ENCODE measurements around the gene BPIFA2.

Gene BPIFA2, protein sequence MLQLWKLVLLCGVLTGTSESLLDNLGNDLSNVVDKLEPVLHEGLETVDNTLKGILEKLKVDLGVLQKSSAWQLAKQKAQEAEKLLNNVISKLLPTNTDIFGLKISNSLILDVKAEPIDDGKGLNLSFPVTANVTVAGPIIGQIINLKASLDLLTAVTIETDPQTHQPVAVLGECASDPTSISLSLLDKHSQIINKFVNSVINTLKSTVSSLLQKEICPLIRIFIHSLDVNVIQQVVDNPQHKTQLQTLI

DNA sequence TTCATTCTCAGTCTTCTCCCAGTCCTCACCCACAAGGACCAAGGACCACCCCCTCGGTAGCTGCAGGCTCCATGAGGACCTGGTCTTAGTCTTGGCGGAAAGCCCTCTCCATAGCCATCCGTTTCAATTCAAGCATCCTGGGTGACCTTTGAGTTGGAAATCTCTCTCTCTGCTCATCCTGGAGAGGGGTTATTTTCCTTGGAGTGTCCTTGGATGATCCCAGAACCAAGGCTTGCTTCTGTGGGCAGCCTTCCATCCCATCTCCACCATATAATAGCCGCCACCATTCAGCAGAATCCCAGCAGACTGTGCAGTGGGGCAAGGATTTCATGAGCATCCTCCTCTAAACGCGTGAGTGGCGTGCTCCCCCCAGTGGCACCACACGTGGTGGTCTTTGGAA lies at the start of gene BPIFA2:
Gene BPIFA2 (plus strand): TSS at position 301 of the 400 bp plus-strand sequence. CDS start 987 bp downstream, outside the sequence.
- TF ChIP-seq, protein P1, sequence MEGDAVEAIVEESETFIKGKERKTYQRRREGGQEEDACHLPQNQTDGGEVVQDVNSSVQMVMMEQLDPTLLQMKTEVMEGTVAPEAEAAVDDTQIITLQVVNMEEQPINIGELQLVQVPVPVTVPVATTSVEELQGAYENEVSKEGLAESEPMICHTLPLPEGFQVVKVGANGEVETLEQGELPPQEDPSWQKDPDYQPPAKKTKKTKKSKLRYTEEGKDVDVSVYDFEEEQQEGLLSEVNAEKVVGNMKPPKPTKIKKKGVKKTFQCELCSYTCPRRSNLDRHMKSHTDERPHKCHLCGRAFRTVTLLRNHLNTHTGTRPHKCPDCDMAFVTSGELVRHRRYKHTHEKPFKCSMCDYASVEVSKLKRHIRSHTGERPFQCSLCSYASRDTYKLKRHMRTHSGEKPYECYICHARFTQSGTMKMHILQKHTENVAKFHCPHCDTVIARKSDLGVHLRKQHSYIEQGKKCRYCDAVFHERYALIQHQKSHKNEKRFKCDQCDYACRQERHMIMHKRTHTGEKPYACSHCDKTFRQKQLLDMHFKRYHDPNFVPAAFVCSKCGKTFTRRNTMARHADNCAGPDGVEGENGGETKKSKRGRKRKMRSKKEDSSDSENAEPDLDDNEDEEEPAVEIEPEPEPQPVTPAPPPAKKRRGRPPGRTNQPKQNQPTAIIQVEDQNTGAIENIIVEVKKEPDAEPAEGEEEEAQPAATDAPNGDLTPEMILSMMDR (IDR thresholded peaks at IDR 0.05) = no peak

DNA sequence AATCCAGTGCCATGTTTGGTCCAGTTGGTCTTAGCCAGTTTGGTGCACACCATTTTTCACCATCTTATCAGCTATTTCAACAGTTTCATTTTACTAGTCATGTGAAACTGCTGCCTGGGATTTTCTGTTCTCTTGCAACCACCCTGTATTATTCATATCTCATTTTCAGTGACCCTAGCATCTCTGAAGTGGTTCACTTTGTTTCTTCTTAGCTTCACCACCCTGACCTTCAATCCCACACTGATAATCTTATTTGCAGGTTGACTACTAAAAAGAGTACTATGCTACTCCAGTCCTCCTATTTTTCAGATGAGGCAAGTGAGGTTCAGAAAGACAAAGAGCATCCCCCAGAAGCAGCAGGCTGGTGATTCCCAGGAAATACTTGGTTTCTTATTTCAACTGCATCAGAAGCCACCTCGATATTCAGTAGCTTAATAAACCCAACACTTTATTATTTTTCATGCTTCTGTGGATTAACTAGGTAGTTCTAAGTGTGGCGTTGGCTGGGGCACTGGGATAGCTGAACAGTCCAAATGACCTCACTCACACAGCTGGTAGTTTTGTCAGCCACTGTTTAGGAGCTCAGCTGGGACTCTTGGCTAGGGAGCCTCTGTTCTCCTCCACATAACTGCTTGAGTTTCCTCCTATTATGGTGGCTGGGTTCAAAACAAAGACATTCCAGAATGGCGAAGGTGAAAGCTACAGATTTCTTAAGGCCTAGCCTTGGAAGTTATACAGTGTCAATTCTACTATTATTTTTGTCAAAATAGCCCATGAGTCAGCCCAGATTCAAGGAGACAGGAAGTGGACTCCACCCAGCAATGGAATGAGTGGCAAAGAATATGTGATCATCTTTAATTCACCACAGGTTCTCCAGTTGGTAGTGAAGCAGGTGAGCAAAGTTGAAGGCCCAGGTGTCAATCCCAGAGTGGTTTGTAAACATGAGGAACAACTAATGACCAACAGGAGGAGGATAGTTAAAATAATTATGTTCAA lies 47.9 kb upstream of the BPIFA2 start:
- TF ChIP-seq, protein P1 (IDR thresholded peaks at IDR 0.05) = no peak

DNA sequence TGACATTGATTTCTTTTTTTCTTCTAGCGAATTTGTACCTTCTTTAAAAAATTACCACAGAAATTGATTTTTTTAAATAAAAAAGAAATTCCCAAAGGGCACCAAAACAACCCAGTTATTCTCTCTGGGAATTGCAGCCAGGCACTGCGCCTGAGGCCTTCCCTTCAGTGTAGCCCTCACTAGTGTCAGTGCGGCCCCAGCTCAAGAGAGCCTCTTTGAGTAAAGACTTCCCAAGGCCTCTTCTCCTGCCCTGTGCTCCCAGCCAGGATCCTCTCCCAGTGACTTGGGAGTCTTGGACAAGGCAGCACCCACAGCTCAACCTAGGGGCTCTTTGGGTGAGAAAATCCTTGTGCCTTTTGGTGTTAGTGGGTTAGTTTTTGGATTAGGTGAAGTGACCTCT lies 47.0 kb upstream of the BPIFA2 start:
- TF ChIP-seq, protein P1 (IDR thresholded peaks at IDR 0.05) = no peak

DNA sequence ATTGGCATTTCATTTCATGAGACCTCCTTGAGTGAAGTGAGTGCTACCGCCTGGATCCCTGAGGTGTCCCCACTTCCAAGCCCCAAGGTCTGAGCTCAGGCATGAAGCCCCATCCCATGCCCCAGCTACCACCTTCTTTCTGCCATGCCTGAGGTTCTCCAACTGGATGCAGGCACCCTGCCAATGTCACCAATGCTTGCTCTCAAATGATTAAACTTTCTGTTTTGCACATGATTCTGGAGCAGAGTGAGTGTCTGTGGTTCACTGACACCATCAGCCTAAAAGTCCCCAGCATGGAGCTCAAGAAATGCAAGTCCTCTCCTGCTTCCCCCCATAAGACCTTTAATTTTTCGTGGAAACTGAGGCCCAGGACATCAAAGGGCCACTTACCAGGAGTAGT lies 43.7 kb upstream of the BPIFA2 start:
- TF ChIP-seq, protein P1 (IDR thresholded peaks at IDR 0.05) = no peak

DNA sequence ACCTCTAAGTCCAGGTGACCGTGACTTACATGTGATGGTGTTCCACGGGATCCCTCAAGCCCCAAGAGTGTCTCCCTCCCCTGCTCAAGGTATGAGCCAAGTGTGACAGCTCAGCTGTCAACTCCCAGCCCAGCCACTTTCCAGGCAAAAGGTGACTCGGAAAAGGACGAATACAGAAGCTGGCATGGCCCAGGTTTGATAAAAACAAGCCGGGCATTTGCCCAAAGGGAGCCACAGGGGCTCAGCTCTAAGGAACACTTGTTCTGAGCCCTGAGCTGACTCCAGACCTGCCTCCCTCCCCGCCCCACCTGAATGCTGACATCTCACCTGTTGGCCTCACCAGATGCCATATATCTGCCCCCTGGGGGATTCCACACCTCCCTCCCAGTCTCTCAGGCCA lies 43.0 kb upstream of the BPIFA2 start:
- TF ChIP-seq, protein P1 (IDR thresholded peaks at IDR 0.05) = no peak

DNA sequence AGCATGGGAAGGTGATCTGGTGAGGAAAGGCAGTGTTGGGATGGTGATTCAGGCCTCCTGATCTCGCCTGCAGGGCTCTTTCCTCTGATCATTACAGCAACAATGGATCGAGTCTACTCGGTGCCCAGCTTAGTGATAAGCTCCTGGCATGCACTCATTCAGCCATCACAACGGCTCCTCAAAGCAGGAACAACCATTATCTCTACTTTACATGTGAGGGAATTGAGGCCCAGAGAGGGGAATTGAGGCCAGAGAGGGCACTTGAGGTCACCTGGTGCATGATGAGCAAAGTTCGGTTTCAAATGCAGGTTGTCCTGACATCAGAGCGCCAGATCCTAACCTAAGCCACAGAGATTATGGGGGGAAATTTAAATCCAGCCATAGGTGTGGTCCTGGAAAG lies 42.0 kb upstream of the BPIFA2 start:
- TF ChIP-seq, protein P1 (IDR thresholded peaks at IDR 0.05) = no peak

DNA sequence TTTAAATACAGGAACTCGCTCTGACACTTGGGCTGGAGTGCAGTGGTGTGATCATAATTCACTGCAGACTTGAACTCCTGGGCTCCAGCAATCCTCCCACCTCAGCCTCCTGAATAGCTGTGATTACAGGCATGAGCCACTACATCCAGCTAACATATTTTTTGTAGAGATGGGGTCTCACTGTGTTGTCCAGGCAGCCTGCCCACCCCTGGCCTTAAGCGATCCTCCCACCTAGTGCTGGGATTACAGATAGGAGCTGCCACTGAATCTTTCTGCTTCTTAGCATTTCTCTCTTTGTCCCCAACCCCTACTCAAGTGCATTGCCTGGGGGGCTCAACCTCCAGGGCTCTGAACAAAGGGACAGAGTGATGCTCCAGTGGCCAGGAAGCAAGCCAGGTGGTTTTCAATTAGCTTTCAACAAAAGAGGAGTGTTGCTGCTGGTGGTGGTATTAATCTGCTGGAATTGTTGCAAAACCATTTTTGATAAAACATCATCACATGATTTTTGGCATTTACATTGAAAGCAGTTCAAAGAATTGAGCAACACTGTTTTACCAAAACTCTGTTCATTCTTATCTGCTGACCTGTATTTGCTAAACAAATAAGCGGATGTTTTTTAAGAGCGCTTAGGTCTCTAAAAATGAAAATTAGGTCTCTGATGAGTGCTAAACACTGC lies 40.4 kb upstream of the BPIFA2 start:
- TF ChIP-seq, protein P1 (IDR thresholded peaks at IDR 0.05) = no peak

Data from LNCAP (cell line).